Stimulated activated CD4-positive, alpha-beta T cell treated with anti-CD3 and anti-CD28 coated beads, Interleukin-4, amount 100 ng/mL, for 4 hours (primary cell): ENCODE data around the gene FKBP5.
"Not testable (repeated sequence)": the region's sequence is repeated elsewhere in the genome, so short reads cannot be mapped to it uniquely, and the experiment has no call there.

Experiments
- DNase-seq, 2 experiments: peaks; one replicate each; pipeline ENCODE4 v3.0.0-alpha.2; 2020

FKBP5 gene

DNA sequence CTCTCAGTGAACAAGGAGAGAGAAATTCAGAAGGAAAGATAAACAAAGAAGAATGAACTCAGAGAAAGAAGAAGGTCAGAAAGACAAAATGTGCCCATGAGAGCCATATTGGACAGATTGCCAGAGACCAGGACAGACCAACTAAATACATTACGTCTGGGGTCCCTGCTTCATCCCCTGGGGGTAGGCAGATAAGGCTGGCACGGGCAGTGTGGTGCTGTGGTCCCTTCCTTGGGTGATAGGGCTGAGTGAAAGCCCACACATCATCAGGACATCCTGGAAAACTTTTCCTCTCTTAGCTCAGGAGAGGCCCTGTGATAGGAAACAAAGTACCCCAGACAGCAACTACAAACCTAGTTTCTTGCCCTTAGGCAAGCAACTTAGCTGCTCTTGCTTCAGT, 34.9 kb upstream of the FKBP5 start:
- no peak for DNase-seq

- no peak for DNase-seq
Measured at GRCh38 chr6:35722121-35722761, 33.5 kb upstream of the FKBP5 start.

GRCh38 chr6:35719830-35720733, 31.4 kb upstream of the FKBP5 start:
- DNase-seq: no peak

- DNase-seq: no peak
Measured at GRCh38 chr6:35719404-35719829, 30.7 kb upstream of the FKBP5 start.

GRCh38 chr6:35718911-35719381, 30.2 kb upstream of the FKBP5 start:
- peak in 1 of 2 experiments; percentile 20 for DNase-seq

GRCh38 chr6:35718375-35718736, 29.6 kb upstream of the FKBP5 start:
- DNase-seq: no peak

- DNase-seq: no peak
Measured at GRCh38 chr6:35717449-35718374, 29.0 kb upstream of the FKBP5 start.

- DNase-seq: no peak
Measured at GRCh38 chr6:35716798-35717197, 28.1 kb upstream of the FKBP5 start.

- no peak for DNase-seq
Measured at GRCh38 chr6:35713006-35713767, 24.5 kb upstream of the FKBP5 start.

- DNase-seq: no peak
Measured at GRCh38 chr6:35711731-35712130, 23.0 kb upstream of the FKBP5 start.

- DNase-seq: no peak
Measured at GRCh38 chr6:35710241-35710847, 21.6 kb upstream of the FKBP5 start.

- DNase-seq: no peak
Measured at GRCh38 chr6:35708585-35708984, 19.9 kb upstream of the FKBP5 start.

GRCh38 chr6:35707714-35708407, 19.1 kb upstream of the FKBP5 start:
- DNase-seq: no peak

GRCh38 chr6:35706468-35706867, 17.8 kb upstream of the FKBP5 start:
- DNase-seq: no peak

DNA sequence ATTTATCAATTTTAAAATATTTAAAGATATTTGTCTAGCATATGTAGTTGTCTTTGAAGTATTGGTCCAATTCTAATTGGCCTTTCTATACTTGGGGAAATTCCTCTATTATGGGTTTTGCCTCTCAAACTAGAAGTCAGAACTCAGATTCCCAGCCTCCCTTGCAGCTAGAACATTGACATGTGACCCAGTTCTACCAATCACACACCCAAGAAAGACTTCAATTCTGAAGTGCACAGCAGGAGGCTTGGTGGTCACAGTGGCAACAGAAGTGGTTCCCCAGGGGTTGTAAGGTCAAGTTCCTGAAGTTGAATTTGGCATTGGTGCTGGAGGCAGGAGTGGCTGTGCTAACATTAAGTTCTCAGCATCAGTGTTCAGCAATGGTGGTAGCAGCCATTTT, 14.8 kb upstream of the FKBP5 start:
- no peak for DNase-seq

- no peak for DNase-seq
Measured at GRCh38 chr6:35698858-35699257, 10.1 kb upstream of the FKBP5 start.

- DNase-seq: not testable (repeated sequence)
Measured at GRCh38 chr6:35698430-35698829, 9.7 kb upstream of the FKBP5 start.

GRCh38 chr6:35694462-35694861, 5.7 kb upstream of the FKBP5 start:
- DNase-seq: no peak

GRCh38 chr6:35691027-35691824, 2.5 kb upstream of the FKBP5 start:
- DNase-seq: no peak

DNA sequence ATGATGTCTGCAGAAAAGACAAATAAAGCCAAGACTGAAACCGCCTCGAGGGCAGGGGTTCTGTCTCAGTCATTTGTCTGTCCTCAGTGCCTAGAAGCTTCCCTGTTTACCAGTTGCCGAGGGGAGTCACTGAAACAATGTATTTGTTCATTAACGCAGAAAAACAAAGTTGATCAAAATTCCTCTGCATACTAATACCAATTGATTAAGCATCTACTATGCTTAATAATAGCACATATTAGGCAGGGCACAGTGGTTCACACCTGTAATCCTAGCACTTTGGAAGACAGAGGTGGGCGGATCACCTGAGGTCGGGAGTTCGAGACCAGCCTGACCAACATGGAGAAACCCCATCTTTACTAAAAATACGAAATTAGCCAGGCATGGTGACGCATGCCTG, 1.8 kb upstream of the FKBP5 start:
- DNase-seq: no peak
